Thyroid gland (tissue), 4 donors: ENCODE results near the gene BCAS3.

Experiments used
- CTCF ChIP-seq, 6 experiments: fragments of 200-600 bp in 3 of 6; fragments of 450-650 bp in 3 of 6; sonication (generic) in 3 of 6; IDR thresholded peaks; one replicate each; pipeline ENCODE4 v1.5.1; 2016 to 2019; ENCODE audit warnings: antibody characterized with exemption in 6 of 6, mild to moderate bottlenecking in 2 of 6, inconsistent platforms in 1 of 6, moderate library complexity in 1 of 6
- POLR2A ChIP-seq, 2 donors: fragments of 450-650 bp; IDR thresholded peaks; one replicate each; pipeline ENCODE4 v1.6.1; 2017; ENCODE audit warnings: antibody characterized with exemption in 2 of 2, mild to moderate bottlenecking in 2 of 2, moderate library complexity in 1 of 2

- TF ChIP-seq CTCF (IDR thresholded peaks at IDR 0.05) = no peak
- no peak for TF ChIP-seq POLR2A (IDR thresholded peaks at IDR 0.05)
Observed at GRCh38 chr17:61400066-61400716, 722.5 kb downstream of the BCAS3 start.
